Fibroblast of skin of right biceps (primary cell): ENCODE measurements around the gene CENPS.
"Not testable (repeated sequence)": the region's sequence is repeated elsewhere in the genome, so short reads cannot be mapped to it uniquely, and the experiment has no call there.

Experiments
- DNase-seq: peaks from one replicate; pipeline ENCODE4 v3.0.0-alpha.2; 2013

The CENPS gene

GRCh38 chr1:10421637-10422036, 8.6 kb upstream of the CENPS start:
- no peak for DNase-seq

DNA sequence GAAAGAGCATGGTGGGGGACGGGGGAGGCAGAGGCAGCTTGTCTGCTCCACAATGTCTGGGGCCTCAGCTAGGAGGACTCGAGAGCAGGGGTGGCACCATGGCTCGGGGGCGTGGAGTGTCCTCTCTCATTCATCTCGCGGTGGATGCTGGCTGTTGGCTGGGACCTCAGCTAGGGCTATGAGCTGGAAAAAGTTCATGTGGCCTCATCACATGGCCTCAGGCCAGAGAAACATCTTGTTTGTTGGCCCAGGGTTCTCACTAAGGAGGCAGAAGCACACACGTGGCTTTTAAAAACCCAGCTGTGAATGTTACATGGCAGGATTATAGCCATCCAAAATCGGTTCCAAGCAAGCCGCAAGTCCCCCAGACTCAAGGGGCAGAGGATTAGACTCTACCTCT, 6.2 kb upstream of the CENPS start:
- peak; percentile 19 for DNase-seq

- no peak for DNase-seq
Observed at GRCh38 chr1:10424651-10425050, 5.6 kb upstream of the CENPS start.

DNA sequence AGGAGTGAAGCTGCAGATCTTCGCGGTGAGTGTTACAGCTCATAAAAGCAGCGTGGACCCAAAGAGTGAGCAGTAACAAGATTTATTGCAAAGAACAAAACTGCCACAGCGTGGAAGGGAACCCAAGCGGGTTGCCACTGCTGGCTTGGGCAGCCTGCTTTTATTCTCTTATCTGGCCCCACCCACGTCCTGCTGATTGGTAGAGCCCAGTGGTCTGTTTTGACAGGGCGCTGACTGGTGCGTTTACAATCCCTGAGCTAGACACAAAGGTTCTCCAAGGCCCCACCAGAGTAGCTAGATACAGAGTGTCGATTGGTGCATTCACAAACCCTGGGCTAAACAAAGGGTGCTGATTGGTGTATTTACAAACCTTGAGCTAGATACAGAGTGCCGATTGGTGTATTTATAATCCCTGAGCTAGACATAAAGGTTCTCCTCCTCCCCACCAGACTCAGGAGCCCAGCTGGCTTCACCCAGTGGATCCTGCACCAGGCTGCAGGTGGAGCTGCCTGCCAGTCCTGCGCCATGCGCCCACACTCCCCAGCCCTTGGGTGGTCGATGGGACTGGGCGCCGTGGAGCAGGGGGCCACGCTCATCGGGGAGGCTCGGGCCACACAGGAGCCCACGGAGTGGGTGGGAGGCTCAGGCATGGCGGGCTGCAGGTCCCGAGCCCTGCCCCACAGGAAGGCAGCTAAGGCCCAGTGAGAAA, 4.3 kb upstream of the CENPS start:
- not testable (repeated sequence) for DNase-seq

DNA sequence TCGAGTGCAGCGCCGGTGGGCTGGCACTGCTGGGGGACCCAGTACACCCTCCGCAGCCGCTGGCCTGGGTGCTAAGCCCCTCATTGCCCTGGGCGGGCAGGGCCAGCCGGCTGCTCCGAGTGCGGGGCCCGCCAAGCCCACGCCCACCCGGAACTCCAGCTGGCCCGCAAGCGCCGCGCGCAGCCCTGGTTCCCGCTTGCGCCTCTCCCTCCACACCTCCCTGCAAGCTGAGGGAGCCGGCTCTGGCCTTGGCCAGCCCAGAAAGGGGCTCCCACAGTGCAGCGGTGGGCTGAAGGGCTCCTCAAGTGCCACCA, 3.7 kb upstream of the CENPS start:
- not testable (repeated sequence) for DNase-seq

DNA sequence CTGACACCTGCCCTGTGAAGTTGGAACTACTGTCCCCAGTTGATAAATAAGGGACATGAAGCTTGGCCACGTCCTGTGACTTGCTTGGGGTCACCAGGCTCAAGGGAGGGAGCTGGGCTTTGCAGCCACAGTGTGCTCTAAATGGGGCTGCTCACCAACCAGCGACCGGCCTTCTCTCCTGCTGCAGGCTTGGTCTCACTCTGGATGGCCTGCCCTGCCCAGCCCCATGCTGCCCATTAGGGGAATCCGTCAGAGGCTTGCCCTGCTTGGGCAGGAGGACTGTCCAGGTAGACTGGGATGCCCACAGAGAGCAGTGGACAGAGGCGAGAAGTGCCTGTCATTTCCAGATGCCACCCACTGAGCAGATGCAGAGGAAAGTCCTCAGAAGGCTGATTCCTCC, 1.2 kb upstream of the CENPS start:
- no peak for DNase-seq

GRCh38 chr1:10429868-10430215, 391 bp upstream of the CENPS start:
- DNase-seq, result no peak

DNA sequence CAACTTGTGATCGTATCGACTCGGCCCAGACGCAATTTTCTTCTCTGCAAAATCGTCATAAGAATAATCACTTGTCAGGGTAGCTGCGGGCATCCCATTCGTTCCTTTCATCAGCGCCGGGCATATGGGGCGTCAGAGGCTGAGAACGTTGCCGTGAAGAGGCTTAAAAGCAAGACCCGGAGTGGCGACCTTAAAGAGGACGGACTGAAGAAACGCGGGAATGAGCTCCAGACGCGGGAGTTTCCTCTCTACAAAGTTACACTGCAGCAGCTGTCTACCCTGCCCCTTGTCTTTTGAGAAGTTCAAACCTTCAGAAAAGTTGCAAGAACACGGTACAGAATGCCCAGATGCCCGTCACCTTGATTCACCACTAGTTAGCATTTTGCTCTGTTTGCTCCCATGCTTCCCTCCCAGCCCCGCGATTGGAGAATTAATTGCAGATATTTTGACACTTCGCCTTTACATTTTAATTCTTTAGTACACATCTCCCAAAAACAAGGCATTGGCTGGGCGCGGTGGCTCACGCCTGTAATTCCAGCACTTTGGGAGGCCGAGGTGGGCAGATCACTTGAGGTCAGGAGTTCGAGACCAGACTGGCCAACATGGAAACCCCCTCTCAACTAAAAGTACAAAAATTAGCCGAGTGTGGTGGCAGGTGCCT, 967 bp downstream of the CENPS start:
- DNase-seq, result no peak

GRCh38 chr1:10432910-10433700, 2.9 kb downstream of the CENPS start:
- DNase-seq, result no peak

DNA sequence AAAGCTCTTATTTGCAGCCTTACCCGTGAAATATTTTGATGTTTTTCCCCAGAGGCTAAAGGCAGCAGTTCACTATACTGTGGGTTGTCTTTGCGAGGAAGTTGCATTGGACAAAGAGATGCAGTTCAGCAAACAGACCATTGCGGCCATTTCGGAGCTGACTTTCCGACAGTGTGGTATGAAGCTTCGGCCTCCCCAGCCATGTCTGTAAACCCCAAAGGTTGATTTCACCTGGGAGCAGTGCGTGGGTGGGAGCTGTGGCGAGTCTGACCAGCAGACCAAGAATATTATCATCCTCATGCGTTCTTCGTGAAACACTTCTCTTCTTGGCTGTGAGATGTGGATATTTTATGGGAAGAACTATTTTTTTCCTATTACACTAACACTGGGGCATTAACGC, 3.6 kb downstream of the CENPS start:
- no peak for DNase-seq

- DNase-seq, result no peak
Observed at GRCh38 chr1:10434590-10434989, 4.4 kb downstream of the CENPS start.

DNA sequence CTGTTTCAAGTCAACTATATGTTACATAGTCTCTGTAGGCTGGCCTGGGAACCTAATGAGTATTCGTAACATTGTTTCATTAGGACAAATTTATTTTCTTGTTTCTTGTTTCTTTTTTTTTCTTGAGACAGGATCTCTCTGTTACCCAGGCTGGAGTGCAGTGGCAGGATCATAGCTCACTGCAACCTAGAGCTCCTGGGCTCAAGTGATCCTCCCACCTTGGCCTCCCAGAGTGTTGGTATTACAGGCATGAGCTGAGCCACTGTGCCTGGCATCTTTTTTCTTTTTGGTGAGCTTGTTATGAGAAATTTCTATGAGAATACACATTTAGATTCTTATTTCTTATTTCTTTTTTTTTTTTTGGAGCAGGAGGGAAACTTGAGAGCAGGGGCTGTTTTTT, 6.8 kb downstream of the CENPS start:
- no peak for DNase-seq

DNA sequence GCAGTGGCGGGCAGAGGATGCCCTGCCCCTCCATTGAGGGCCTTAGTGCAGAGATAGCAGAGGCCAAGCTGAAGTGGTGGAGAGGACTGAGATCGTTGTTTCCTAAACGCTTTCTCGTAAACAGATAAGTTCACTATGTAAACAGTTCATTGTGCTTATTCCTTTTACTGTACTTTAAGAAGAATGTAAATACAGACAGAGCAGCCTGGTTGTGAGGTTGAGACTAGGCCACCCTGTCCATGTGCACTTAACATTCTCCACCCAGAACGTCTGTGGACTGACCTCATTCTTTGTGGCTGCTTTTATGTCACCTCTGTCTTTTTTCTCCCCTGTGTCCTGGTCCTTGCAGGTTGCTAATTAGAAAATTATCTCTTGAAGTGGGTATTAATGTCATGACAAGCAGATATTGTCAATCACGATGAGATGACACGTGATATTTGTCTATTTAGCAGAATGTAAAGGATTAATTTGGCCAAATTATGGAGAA, 8.5 kb downstream of the CENPS start:
- DNase-seq, result no peak

DNA sequence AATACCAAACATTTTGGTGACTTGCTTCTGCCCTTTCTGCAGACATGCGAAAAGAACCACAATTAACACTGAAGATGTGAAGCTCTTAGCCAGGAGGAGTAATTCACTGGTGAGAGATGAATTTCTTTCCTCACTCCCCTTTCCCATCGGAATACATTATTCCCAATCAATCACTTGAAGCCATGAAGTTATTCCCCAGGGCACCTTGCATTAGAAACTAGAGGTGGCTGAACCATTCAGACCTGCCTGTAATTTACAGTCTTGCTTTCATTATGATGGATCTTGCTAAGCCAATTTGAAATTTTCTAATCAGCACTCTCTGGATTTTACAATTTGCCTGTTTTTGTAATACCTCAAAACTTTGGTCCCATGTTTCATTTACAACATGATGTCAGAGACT, 10.1 kb downstream of the CENPS start:
- no peak for DNase-seq

DNA sequence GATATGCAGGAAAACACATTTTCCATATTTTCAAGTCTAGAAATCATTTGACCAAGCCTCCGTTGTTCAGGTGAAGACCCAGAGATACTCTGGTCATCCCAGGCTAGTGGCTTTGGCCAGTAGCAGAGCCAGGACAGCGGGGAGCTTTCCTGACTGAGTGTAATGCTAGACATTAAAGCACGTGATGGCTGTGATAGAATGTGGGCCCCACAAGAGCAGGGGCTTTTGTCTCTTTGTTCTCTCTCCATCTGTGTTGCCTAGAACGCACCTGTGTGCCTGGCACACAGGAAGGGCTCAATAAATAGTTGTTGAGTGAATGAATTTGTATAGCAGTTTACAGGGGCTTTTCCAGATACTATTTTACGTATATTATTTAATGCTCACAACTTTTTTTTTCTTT, 10.6 kb downstream of the CENPS start:
- DNase-seq, result no peak

GRCh38 chr1:10444248-10444647, 14.0 kb downstream of the CENPS start:
- no peak for DNase-seq

DNA sequence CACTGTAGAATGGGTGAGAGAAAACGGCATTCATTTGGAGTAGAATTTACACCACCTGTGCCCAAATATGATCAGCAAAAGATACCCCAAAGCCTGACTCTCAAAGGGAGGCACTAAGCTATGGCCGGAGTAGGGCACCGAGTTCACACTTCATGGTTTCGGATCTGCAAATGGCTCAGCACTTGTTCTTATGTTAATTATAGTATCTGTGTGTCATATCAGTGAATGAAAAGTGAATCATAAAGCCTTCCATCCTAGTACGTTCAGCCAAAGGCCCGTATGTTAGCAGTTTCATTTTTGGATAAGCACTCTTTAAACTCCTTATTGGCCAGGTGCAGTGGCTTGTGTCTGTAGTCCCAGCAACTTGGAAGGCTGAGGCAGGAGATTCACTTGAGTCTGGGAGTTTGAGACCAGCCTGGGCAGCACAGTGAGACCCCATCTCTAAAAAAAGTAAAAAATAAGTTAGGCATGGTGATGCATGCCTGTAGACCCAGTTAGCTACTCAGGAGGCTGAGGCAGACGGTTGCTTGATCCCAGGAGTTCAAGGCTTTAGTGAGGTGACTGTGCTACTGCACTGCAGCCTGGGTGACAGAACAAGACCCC, 14.7 kb downstream of the CENPS start:
- DNase-seq, result no peak

- DNase-seq, result no peak
Observed at GRCh38 chr1:10446790-10447422, 16.7 kb downstream of the CENPS start.

GRCh38 chr1:10449751-10450150, 19.5 kb downstream of the CENPS start, which contains the start of gene CORT:
Gene CORT, plus strand, starts transcription at chr1:10450031. Its CDS starts 193 bp downstream, at chr1:10450224.
- DNase-seq, result no peak

DNA sequence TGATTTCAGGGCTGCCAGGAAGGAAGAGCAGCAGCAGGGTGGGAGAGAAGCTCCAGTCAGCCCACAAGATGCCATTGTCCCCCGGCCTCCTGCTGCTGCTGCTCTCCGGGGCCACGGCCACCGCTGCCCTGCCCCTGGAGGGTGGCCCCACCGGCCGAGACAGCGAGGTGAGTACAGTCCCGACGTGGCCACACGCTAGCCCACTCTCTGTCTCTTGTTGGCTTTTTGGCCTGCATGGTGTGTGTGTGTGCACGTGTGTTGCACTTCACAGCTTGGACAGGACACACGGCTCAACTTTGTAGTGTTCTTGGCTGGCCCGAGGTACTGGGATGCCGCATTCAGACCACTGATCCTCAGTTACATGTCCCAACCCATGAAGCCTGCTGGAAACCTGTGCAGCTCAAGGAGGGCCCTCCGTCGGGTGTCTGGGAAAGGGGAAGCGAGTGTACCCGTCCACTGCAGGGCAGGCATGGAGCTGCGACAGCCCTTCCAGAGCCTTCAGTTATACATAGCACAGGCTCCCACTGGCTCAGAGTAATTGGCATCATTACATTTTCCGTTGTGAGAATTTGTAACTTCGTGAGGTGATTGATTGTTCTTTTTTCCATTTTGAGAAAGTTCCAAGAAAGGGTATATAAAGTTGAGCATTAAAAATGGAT, 20.1 kb downstream of the CENPS start:
- no peak for DNase-seq

DNA sequence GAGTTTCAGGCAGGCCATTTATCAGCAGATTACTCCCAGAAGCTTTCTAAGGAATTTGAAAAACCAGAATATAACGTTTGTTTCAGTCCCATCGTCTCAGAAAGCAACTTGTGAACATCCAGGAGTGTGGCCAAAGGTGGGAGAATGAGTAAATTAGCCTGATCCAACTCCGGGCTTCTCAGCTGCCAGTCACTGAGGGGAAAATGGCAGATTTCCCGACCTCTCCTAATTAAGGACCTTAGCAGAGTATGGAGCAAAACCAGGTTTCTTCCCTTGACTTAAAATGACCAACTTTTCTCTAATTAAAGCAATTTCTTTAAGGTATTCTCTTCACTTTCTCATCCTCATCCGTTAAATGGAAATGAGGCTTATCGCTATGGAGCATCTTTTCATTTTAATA, 20.6 kb downstream of the CENPS start:
- peak; percentile 10 for DNase-seq

GRCh38 chr1:10451287-10451686, 21.1 kb downstream of the CENPS start:
- peak; percentile 62 for DNase-seq

GRCh38 chr1:10456048-10456447, 25.8 kb downstream of the CENPS start:
- DNase-seq, result no peak
